H9 (cell line): ENCODE results near the gene GPHN. TPM values are rescaled to one million over a fixed set of nuclear protein-coding genes. Genes with fewer than 3 reads are reported as not detected.

Source experiments
- DNase-seq: peaks from one replicate; pipeline ENCODE4 v3.0.0-alpha.2; 2017
- H2AFZ ChIP-seq: one replicate; pipeline ENCODE4 v1.6.1; 2013; ENCODE audit warnings: mild to moderate bottlenecking, low read length, control low read depth, moderate library complexity
- H2AK5ac ChIP-seq: 2 replicates; pipeline ENCODE4 v1.6.1; 2013; ENCODE audit warnings: low read length, control low read depth, mixed read lengths; ENCODE audit not compliant: insufficient read length
- H2BK120ac ChIP-seq: one replicate; pipeline ENCODE4 v1.6.1; 2013; ENCODE audit warnings: low read depth, mild to moderate bottlenecking, low read length, control low read depth, inconsistent platforms; ENCODE audit not compliant: poor library complexity, severe bottlenecking
- H2BK12ac ChIP-seq: 2 replicates; pipeline ENCODE4 v1.6.1; 2013; ENCODE audit warnings: low read length, control low read depth, mixed read lengths, low read depth; ENCODE audit not compliant: insufficient read length
- H2BK15ac ChIP-seq: 2 replicates; pipeline ENCODE4 v1.6.1; 2013; ENCODE audit warnings: low read depth, low read length, control low read depth
- H2BK20ac ChIP-seq: one replicate; pipeline ENCODE4 v1.6.1; 2013; ENCODE audit warnings: low read depth, mild to moderate bottlenecking, low read length, control low read depth, inconsistent platforms; ENCODE audit not compliant: poor library complexity, severe bottlenecking
- H2BK5ac ChIP-seq: 2 replicates; pipeline ENCODE4 v1.6.1; 2013; ENCODE audit warnings: low read length, control low read depth, mixed read lengths; ENCODE audit not compliant: insufficient read length
- H3K14ac ChIP-seq: 2 replicates; pipeline ENCODE4 v1.6.1; 2013; ENCODE audit warnings: low read length, control low read depth; ENCODE audit not compliant: insufficient read depth
- H3K18ac ChIP-seq: 2 replicates; pipeline ENCODE4 v1.6.1; 2013; ENCODE audit warnings: low read depth, mild to moderate bottlenecking, mixed read lengths, low read length, control low read depth; ENCODE audit not compliant: insufficient read length
- H3K23ac ChIP-seq: 2 replicates; pipeline ENCODE4 v1.6.1; 2013; ENCODE audit warnings: low read length, control low read depth, mixed read lengths, low read depth; ENCODE audit not compliant: insufficient read length
- H3K23me2 ChIP-seq: 2 replicates; pipeline ENCODE4 v1.6.1; 2013; ENCODE audit warnings: low read depth, mild to moderate bottlenecking, mixed read lengths, low read length, control low read depth; ENCODE audit not compliant: insufficient read length, poor library complexity, severe bottlenecking
- H3K27ac ChIP-seq: 2 replicates; pipeline ENCODE4 v1.5.1; 2013; ENCODE audit warnings: low read length, control low read depth, mixed read lengths, low read depth; ENCODE audit not compliant: insufficient read length
- H3K27me3 ChIP-seq: 2 replicates; pipeline ENCODE4 v1.6.1; 2013; ENCODE audit warnings: low read length, control low read depth, inconsistent platforms; ENCODE audit not compliant: insufficient read depth
- H3K4ac ChIP-seq: 2 replicates; pipeline ENCODE4 v1.6.1; 2013; ENCODE audit warnings: low read depth, mild to moderate bottlenecking, control low read depth, inconsistent platforms, low read length, moderate library complexity
- H3K4me1 ChIP-seq: 2 replicates; pipeline ENCODE4 v1.6.1; 2013; ENCODE audit warnings: low read length, control low read depth, inconsistent platforms; ENCODE audit not compliant: insufficient read depth
- H3K4me2 ChIP-seq: 2 replicates; pipeline ENCODE4 v1.6.1; 2013; ENCODE audit warnings: low read length, control low read depth, mixed read lengths; ENCODE audit not compliant: insufficient read length, insufficient read depth
- H3K56ac ChIP-seq: 2 replicates; pipeline ENCODE4 v1.6.1; 2013; ENCODE audit warnings: low read depth, mild to moderate bottlenecking, mixed read lengths, low read length, control low read depth; ENCODE audit not compliant: insufficient read length
- H3K79me1 ChIP-seq: 2 replicates; pipeline ENCODE4 v1.6.1; 2013; ENCODE audit warnings: low read depth, mild to moderate bottlenecking, moderate library complexity, low read length, control low read depth, inconsistent platforms; ENCODE audit not compliant: insufficient read depth, poor library complexity, severe bottlenecking
- H3K79me2 ChIP-seq: 2 replicates; pipeline ENCODE4 v1.6.1; 2013; ENCODE audit warnings: low read length, control low read depth, inconsistent platforms; ENCODE audit not compliant: insufficient read depth
- H3K9ac ChIP-seq: 2 replicates; pipeline ENCODE4 v1.6.1; 2013; ENCODE audit warnings: low read length, control low read depth, mixed read lengths; ENCODE audit not compliant: insufficient read length; ENCODE audit errors: extremely low read depth
- H3K9me3 ChIP-seq: one replicate; pipeline ENCODE4 v1.6.1; 2013; ENCODE audit warnings: low read depth, low read length, inconsistent platforms; ENCODE audit not compliant: control insufficient read depth
- H3T11ph ChIP-seq: one replicate; pipeline ENCODE4 v1.6.1; 2013; ENCODE audit warnings: mild to moderate bottlenecking, low read length, control low read depth, inconsistent platforms
- H4K20me1 ChIP-seq: one replicate; pipeline ENCODE4 v1.6.1; 2013; ENCODE audit not compliant: control insufficient read depth, insufficient read length, insufficient read depth
- H4K5ac ChIP-seq: 2 replicates; pipeline ENCODE4 v1.6.1; 2013; ENCODE audit warnings: low read depth, mild to moderate bottlenecking, mixed read lengths, low read length, control low read depth; ENCODE audit not compliant: insufficient read length
- H4K8ac ChIP-seq: replicated peaks from 2 replicates; pipeline ENCODE4 v1.6.1; 2013; ENCODE audit warnings: low read length, control low read depth, mixed read lengths, low read depth; ENCODE audit not compliant: insufficient read length
- H4K91ac ChIP-seq: 2 replicates; pipeline ENCODE4 v1.6.1; 2013; ENCODE audit warnings: low read depth, mild to moderate bottlenecking, moderate library complexity, mixed read lengths, low read length, control low read depth; ENCODE audit not compliant: insufficient read length
- H3K27ac Mint-ChIP-seq, 3 experiments: 2 replicates in 2 of 3; 3 replicates in 1 of 3; pipeline ENCODE4 v1.8.0; 2020 to 2021; ENCODE audit warnings: mixed read lengths in 3 of 3, mild to moderate bottlenecking in 1 of 3, moderate library complexity in 1 of 3
- H3K27me3 Mint-ChIP-seq: 2 replicates; pipeline ENCODE4 v1.8.0; 2021; ENCODE audit warnings: low read depth, mild to moderate bottlenecking, moderate library complexity, mixed read lengths
- H3K36me3 Mint-ChIP-seq, 3 experiments: 2 replicates in 2 of 3; 3 replicates in 1 of 3; pipeline ENCODE4 v1.8.0; 2020 to 2021; ENCODE audit warnings: low read depth in 3 of 3, mixed read lengths in 3 of 3; ENCODE audit not compliant: insufficient read depth in 1 of 3
- H3K4me1 Mint-ChIP-seq, 2 experiments: 2 replicates each; pipeline ENCODE4 v1.8.0; 2020; ENCODE audit warnings: mixed read lengths in 2 of 2
- H3K4me3 Mint-ChIP-seq, 2 experiments: 2 replicates in 1 of 2; 3 replicates in 1 of 2; pipeline ENCODE4 v1.8.0; 2020 to 2021; ENCODE audit warnings: mild to moderate bottlenecking in 2 of 2, mixed read lengths in 2 of 2, moderate library complexity in 1 of 2
- H3K9me3 Mint-ChIP-seq, 2 experiments: 2 replicates in 1 of 2; 3 replicates in 1 of 2; pipeline ENCODE4 v1.8.0; 2020; ENCODE audit warnings: mild to moderate bottlenecking in 2 of 2, mixed read lengths in 2 of 2, moderate library complexity in 1 of 2
- WGBS: extraction: QIAGEN DNeasy Blood & Tissue Kit; methylation state at CpG from one replicate; pipeline ENCODE4 v1.1.7; 2013; ENCODE audit warnings: missing lambda C conversion rate, low lambda C conversion rate, mixed read lengths; ENCODE audit not compliant: insufficient read length; ENCODE audit errors: extremely low coverage; 5-methylcytosine and 5-hydroxymethylcytosine counted together
- total RNA-seq: library from RNA; stranded (reverse); gene quantifications from 2 replicates; pipeline ENCODE4 v1.2.1, GENCODE V29; 2021
- TF ChIP-seq, protein P1 (sequence below): fragments of 200-600 bp; sonication (generic); conservative IDR thresholded peaks from 3 replicates; pipeline ENCODE4 v1.8.0; 2021; ENCODE audit warnings: antibody characterized with exemption, mild to moderate bottlenecking

Gene GPHN
- total RNA-seq, 1 experiment from 2014 or later, result 16.1 TPM

DNA sequence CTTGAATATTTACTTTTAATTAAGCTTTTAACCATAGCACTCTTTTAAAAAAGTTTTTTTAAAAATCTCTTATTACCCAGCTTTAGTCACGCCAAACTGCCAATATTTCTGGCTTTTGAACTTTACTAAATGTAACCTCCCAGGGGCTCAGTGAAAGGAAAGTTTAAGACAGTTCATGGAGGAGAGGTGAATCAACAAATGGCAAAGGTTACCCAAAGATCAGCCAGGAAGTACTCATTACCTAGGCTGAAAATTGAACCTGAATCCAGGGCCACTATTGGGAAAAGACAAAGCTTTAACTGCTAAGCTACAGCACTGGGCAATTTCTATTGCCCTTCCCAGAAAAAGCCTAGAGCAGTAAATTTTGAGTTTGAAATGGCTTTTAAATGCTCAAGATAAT, 282.2 kb downstream of the GPHN start:
- H4K5ac ChIP-seq, result no peak overlapping the region
- Mint-ChIP-seq H3K27ac (no peak overlapping the region), H3K27me3 (no peaks in the 10 kb centered on the region; the same call in 1 of the 2 replicates), H3K4me1 (no peaks in the 10 kb centered on the region), H3K9me3 (peaks cover 15 to 33% of the 10 kb centered on the region in 2 experiments; a peak in 4 of 5 replicates), H3K36me3 (peaks cover 16 to 32% (median 26%) of the 10 kb centered on the region in 3 experiments), H3K4me3 (no peak overlapping the region)
- TF ChIP-seq, protein P1, sequence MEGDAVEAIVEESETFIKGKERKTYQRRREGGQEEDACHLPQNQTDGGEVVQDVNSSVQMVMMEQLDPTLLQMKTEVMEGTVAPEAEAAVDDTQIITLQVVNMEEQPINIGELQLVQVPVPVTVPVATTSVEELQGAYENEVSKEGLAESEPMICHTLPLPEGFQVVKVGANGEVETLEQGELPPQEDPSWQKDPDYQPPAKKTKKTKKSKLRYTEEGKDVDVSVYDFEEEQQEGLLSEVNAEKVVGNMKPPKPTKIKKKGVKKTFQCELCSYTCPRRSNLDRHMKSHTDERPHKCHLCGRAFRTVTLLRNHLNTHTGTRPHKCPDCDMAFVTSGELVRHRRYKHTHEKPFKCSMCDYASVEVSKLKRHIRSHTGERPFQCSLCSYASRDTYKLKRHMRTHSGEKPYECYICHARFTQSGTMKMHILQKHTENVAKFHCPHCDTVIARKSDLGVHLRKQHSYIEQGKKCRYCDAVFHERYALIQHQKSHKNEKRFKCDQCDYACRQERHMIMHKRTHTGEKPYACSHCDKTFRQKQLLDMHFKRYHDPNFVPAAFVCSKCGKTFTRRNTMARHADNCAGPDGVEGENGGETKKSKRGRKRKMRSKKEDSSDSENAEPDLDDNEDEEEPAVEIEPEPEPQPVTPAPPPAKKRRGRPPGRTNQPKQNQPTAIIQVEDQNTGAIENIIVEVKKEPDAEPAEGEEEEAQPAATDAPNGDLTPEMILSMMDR, result no peak
- no peak overlapping the region for H3K4me2 ChIP-seq
- H3K9me3 ChIP-seq, result no peaks in the 10 kb centered on the region
- no peak overlapping the region for H3K56ac ChIP-seq
- H2AFZ ChIP-seq, result no peak overlapping the region
- no peaks in the 10 kb centered on the region for H3K79me2 ChIP-seq
- H3K9ac ChIP-seq, result no peak overlapping the region
- H3K79me1 ChIP-seq, result no peaks in the 10 kb centered on the region
- H2BK20ac ChIP-seq, result no peak overlapping the region
- no peak overlapping the region for H3T11ph ChIP-seq
- no peaks in the 10 kb centered on the region for H3K27me3 ChIP-seq
- no peak overlapping the region for H2BK15ac ChIP-seq
- H3K4ac ChIP-seq, result no peak overlapping the region
- no peak overlapping the region for H4K91ac ChIP-seq
- H2BK120ac ChIP-seq, result no peak overlapping the region
- no peak overlapping the region for H2BK5ac ChIP-seq
- H3K23ac ChIP-seq, result no peak overlapping the region
- H3K18ac ChIP-seq, result no peak overlapping the region
- H4K8ac ChIP-seq, result no peak overlapping the region
- H3K14ac ChIP-seq, result no peak overlapping the region
- no peak for DNase-seq
- no peaks in the 10 kb centered on the region for H4K20me1 ChIP-seq
- H3K4me1 ChIP-seq, result no peaks in the 10 kb centered on the region
- no peak overlapping the region for H2AK5ac ChIP-seq
- H3K27ac ChIP-seq, result no peak overlapping the region
- H3K23me2 ChIP-seq, result no peaks in the 10 kb centered on the region
- no peak overlapping the region for H2BK12ac ChIP-seq
- no CpG with 5 or more reads among the region's 1 CpG for WGBS
